ENCODE results near the gene PATE2.

GRCh38 chr11:125802387-125802786 lies 23.8 kb upstream of the PATE2 start:
- no peak for TF ChIP-seq CTCF (conservative IDR thresholded peaks at IDR 0.05; ENCODE audit: low read depth, low read length)
- no peak for TF ChIP-seq EZH2 (IDR thresholded peaks at IDR 0.05; ENCODE audit: borderline replicate concordance, low read depth, low read length, poor library complexity, severe bottlenecking)

Data from A673 (cell line).